Gastrocnemius medialis (tissue), 4 donors: ENCODE measurements around the gene GTF3C4.

Experiments used
- POLR2A ChIP-seq, 2 donors: fragments of 450-650 bp; IDR thresholded peaks; one replicate each; pipeline ENCODE4 v1.6.1; 2017; ENCODE audit warnings: antibody characterized with exemption in 2 of 2, mild to moderate bottlenecking in 2 of 2, moderate library complexity in 2 of 2
- TF ChIP-seq, protein P1 (sequence below), 5 experiments: fragments of 450-650 bp in 3 of 5; fragments of 200-600 bp in 2 of 5; sonication (generic) in 2 of 5; IDR thresholded peaks in 4 of 5; conservative IDR thresholded peaks in 1 of 5; 1 replicate in 4 of 5; 2 replicates in 1 of 5; pipeline ENCODE4 v1.5.1; 2016 to 2019; ENCODE audit warnings: antibody characterized with exemption in 5 of 5, mild to moderate bottlenecking in 3 of 5, moderate library complexity in 3 of 5

GRCh38 chr9:132728497-132728896, 58.2 kb downstream of the GTF3C4 start:
- TF ChIP-seq, protein P1, sequence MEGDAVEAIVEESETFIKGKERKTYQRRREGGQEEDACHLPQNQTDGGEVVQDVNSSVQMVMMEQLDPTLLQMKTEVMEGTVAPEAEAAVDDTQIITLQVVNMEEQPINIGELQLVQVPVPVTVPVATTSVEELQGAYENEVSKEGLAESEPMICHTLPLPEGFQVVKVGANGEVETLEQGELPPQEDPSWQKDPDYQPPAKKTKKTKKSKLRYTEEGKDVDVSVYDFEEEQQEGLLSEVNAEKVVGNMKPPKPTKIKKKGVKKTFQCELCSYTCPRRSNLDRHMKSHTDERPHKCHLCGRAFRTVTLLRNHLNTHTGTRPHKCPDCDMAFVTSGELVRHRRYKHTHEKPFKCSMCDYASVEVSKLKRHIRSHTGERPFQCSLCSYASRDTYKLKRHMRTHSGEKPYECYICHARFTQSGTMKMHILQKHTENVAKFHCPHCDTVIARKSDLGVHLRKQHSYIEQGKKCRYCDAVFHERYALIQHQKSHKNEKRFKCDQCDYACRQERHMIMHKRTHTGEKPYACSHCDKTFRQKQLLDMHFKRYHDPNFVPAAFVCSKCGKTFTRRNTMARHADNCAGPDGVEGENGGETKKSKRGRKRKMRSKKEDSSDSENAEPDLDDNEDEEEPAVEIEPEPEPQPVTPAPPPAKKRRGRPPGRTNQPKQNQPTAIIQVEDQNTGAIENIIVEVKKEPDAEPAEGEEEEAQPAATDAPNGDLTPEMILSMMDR (IDR thresholded peaks at IDR 0.05 in 4 of 5, conservative IDR thresholded peaks at IDR 0.05 in 1 of 5) = no peak
- no peak for TF ChIP-seq POLR2A (IDR thresholded peaks at IDR 0.05)
